Heart left ventricle (tissue), 16 donors: Measurements from ENCODE around the gene ASB2. TPM values are rescaled to one million over a fixed set of nuclear protein-coding genes. Genes with fewer than 3 reads are reported as not detected.

Experiments
- ATAC-seq, 4 donors: fragments of 200-7000 bp; cut with Tn5 transposase; one replicate each; pipeline ENCODE4 v1.9.1; 2020 to 2022; ENCODE audit warnings: moderate library complexity in 4 of 4, mild to moderate bottlenecking in 3 of 4, moderate number of reproducible peaks in 1 of 4
- DNase-seq, 5 donors: peaks; one replicate each; pipeline ENCODE4 v3.0.0-alpha.2; 2020
- H3K27ac ChIP-seq, 12 donors: fragments of 200-600 bp; sonication (generic) in 4 of 12; one replicate each; pipeline versions ENCODE4 v1.5.0 to v1.8.0; 2016 to 2022; ENCODE audit warnings: mild to moderate bottlenecking in 2 of 12
- H3K27me3 ChIP-seq, 9 donors: fragments of 200-600 bp; sonication (generic) in 2 of 9; one replicate each; pipeline versions ENCODE4 v1.5.1 to v1.8.0; 2016 to 2022; ENCODE audit warnings: mild to moderate bottlenecking in 3 of 9
- H3K36me3 ChIP-seq, 9 donors: fragments of 200-600 bp; sonication (generic) in 2 of 9; one replicate each; pipeline versions ENCODE4 v1.5.0 to v1.8.0; 2018 to 2022; ENCODE audit warnings: mild to moderate bottlenecking in 2 of 9
- H3K4me1 ChIP-seq, 12 donors: fragments of 200-600 bp; sonication (generic) in 4 of 12; one replicate each; pipeline versions ENCODE4 v1.5.0 to v1.8.0; 2016 to 2022; ENCODE audit warnings: mild to moderate bottlenecking in 3 of 12
- H3K4me3 ChIP-seq, 12 donors: fragments of 200-600 bp; sonication (generic) in 4 of 12; one replicate each; pipeline versions ENCODE4 v1.5.0 to v1.8.0; 2017 to 2022; ENCODE audit warnings: mild to moderate bottlenecking in 9 of 12, moderate library complexity in 4 of 12
- H3K9me3 ChIP-seq, 12 donors: fragments of 200-600 bp; sonication (generic) in 4 of 12; one replicate each; pipeline versions ENCODE4 v1.5.0 to v1.8.0; 2016 to 2022; ENCODE audit warnings: mild to moderate bottlenecking in 1 of 12
- CTCF ChIP-seq, 12 donors: fragments of 200-600 bp; sonication (generic) in 4 of 12; IDR thresholded peaks; one replicate each; pipeline versions ENCODE4 v1.5.0 to v1.8.0; 2018 to 2022; ENCODE audit warnings: antibody characterized with exemption in 12 of 12, mild to moderate bottlenecking in 5 of 12
- POLR2A ChIP-seq, 2 donors: fragments of 450-650 bp; IDR thresholded peaks; one replicate each; pipeline ENCODE4 v1.6.1; 2017; ENCODE audit warnings: antibody characterized with exemption in 2 of 2, mild to moderate bottlenecking in 2 of 2, moderate library complexity in 2 of 2
- WGBS, 4 donors: extraction: QIAGEN DNeasy Blood & Tissue Kit in 2 of 4; methylation state at CpG; one replicate each; pipeline versions ENCODE4 v1.1.5 to v1.1.7; 2013 to 2018; 5-methylcytosine and 5-hydroxymethylcytosine counted together
- intact Hi-C, 10 donors: fragments of 100-400 bp; cut with DNase I; formaldehyde crosslinking; loops; one replicate each; pipeline versions ENCODE4 v1.11.1 to v1.14.2; 2022
- polyA plus RNA-seq, 2 donors: library from polyadenylated mRNA; stranded (reverse); fragments of 200-250 nt; gene quantifications; one replicate each; pipeline ENCODE4 v1.2.3, GENCODE V29; 2013
- total RNA-seq, 9 donors: library from RNA; depleted of rRNA in 2 of 9; stranded (reverse); fragments of >200 nt in 2 of 9; fragmentation: NEBNext Ultra II Directional in 3 of 9; extraction: Animal tissue kit (Norgen Biotek cat#: 25700) in 3 of 9; gene quantifications; one replicate each; pipeline versions ENCODE4 v1.1.0 to v1.2.4, GENCODE V29; 2016 to 2023
- donor health status: ischemic (EF 13 %, LVEDD 7.1; RV severe dilation, severe dysfunction).
- donor health status: healthy with polysubstance abuse.
- donor health status: DM: no; HTN: yes; CAD: no.
- donor health status: DM: no; HTN: no; CAD: no.
- donor health status: ischemic (EF 25% LVEDD 6.9; RV normal size, moderate dysfunction).
- donor health status: ischemic (EF 25% LVEDD 5.7; RV mildly dilated, moderate dysfunction).
- donor health status: healthy.
- donor health status: DM: yes; HTN: yes; CAD: no.
- donor health status: ischemic (EF 35%, LVEDD 5.7; RV mildly dilated, moderate dysfunction).
- donor health status: nonischemic (EF 11% LVEDD 7.7; RV severe dilation, severe dysfunction).
- donor health status: DM: yes; HTN: yes; CAD: no.
- donor health status: PGD.
- donor health status: ischemic (EF 29% LVEDD 5.4; RV normal size, mild dysfunction).
- donor health status: nonischemic (EF 23%, LVEDD 6.1; RV moderate dilation, normal function).

ASB2 gene
- total and polyA plus RNA-seq, 11 donors = 22.4 to 411 (median 166) TPM

GRCh38 chr14:93956514-93957332 lies 19.6 kb downstream of the ASB2 start:
- H3K36me3 ChIP-seq = peaks cover 0 to 53% (median 26%) of the 10 kb centered on the region in 9 donors
- peak in 4 of 5 donors; percentile 63 to 76 (median 74) for DNase-seq
- peaks cover 3 to 98% (median 42%) of the 10 kb centered on the region in 12 donors for H3K4me1 ChIP-seq

GRCh38 chr14:93955850-93956481 lies 20.4 kb downstream of the ASB2 start:
- Histone ChIP-seq H3K27me3 (no peaks in the 10 kb centered on the region), H3K27ac (peak overlapping the region in 11 of 12 donors; percentile 47 to 90 (median 77)), H3K4me1 (peaks cover 3 to 96% (median 42%) of the 10 kb centered on the region in 12 donors), H3K36me3 (peaks cover 0 to 53% (median 27%) of the 10 kb centered on the region in 9 donors), H3K9me3 (no peaks in the 10 kb centered on the region), H3K4me3 (peak overlapping the region in 1 of 12 donors; percentile 49)
- TF ChIP-seq CTCF (IDR thresholded peaks at IDR 0.05) = no peak
- no peak for TF ChIP-seq POLR2A (IDR thresholded peaks at IDR 0.05)
- ATAC-seq = no peak
- WGBS, 4 donors = 40 to 49% (median 42%) methylated on average over 8 of the region's 8 CpGs
- intact Hi-C loops = loop anchor here in 1 of 10 donors (10.0 kb wide), 1 partner anchor 179 kb away; no protein-coding TSS in a partner anchor
- DNase-seq = no peak

More at GRCh38 chr14:93956514-93957332, 19.6 kb downstream of the ASB2 start:
- peak overlapping the region; percentile 28 to 90 (median 77) for H3K27ac ChIP-seq
- 28 to 32% (median 31%) methylated on average over 12 to 14 of the region's 14 CpGs for WGBS, 4 donors
- intact Hi-C loops = loop anchor here in 1 of 10 donors (10.0 kb wide), 1 partner anchor 178 kb away; no protein-coding TSS in a partner anchor
- peak; percentile 67 to 88 (median 82) for ATAC-seq
- no peaks in the 10 kb centered on the region for H3K27me3 ChIP-seq
- H3K4me3 ChIP-seq = no peak overlapping the region
- H3K9me3 ChIP-seq = no peaks in the 10 kb centered on the region
- TF ChIP-seq CTCF (IDR thresholded peaks at IDR 0.05) (no peak), POLR2A (IDR thresholded peaks at IDR 0.05) (no peak)

- TF ChIP-seq POLR2A (IDR thresholded peaks at IDR 0.05) (no peak), CTCF (IDR thresholded peaks at IDR 0.05) (no peak)
- DNase-seq (peak in 1 of 5 donors; percentile 62), ATAC-seq (peak in 1 of 4 donors; percentile 25)
- 29 to 46% (median 36%) methylated on average over 18 to 19 of the region's 19 CpGs for WGBS, 4 donors
- H3K27ac ChIP-seq = peak overlapping the region in 11 of 12 donors; percentile 47 to 90 (median 77)
- H3K4me3 ChIP-seq = peak overlapping the region in 1 of 12 donors; percentile 49
- no peaks in the 10 kb centered on the region for H3K27me3 ChIP-seq
- intact Hi-C loops = loop anchor here in 2 of 10 donors (5.0 to 10.0 kb wide), 2 partner anchors 42 to 180 kb away; partner anchors contain the start of gene CCDC197 (in 1 of the 2)
- H3K36me3 ChIP-seq = peaks cover 0 to 54% (median 33%) of the 10 kb centered on the region in 9 donors
- no peaks in the 10 kb centered on the region for H3K9me3 ChIP-seq
- H3K4me1 ChIP-seq = peaks cover 3 to 90% (median 42%) of the 10 kb centered on the region in 12 donors
These were observed 21.2 kb downstream of the ASB2 start for GRCh38 chr14:93954900-93955849.
